ENCODE results near the gene TMEM200B.
A peak's percentile ranks its signal among the peaks of the same experiment; 100 is the strongest.
"Not testable (repeated sequence)": the region's sequence is repeated elsewhere in the genome, so short reads cannot be mapped to it uniquely, and the experiment has no call there.

The TMEM200B gene

GRCh38 chr1:29113413-29114117 is 10.1 kb downstream of the TMEM200B start:
- in situ Hi-C loops (cut with MboI; ENCODE audit: low sequenced_read_pairs): no loop called here
- DNase-seq (ENCODE audit: low spot score in 2 of 2): no peak
- Histone ChIP-seq H3K27me3 (ENCODE audit: low read depth) (no peaks in the 10 kb centered on the region), H3K4me1 (no peaks in the 10 kb centered on the region), H3K4me3 (no peak overlapping the region), H3K9me3 (no peaks in the 10 kb centered on the region), H3K36me3 (replicated peaks) (peaks cover 16% of the 10 kb centered on the region)

- in situ Hi-C loops (cut with MboI; ENCODE audit: low sequenced_read_pairs): no loop called here
- no peaks in the 10 kb centered on the region for H3K27me3 ChIP-seq (ENCODE audit: low read depth)
Observed at GRCh38 chr1:29112705-29113412, 10.8 kb downstream of the TMEM200B start.

GRCh38 chr1:29108041-29108440 is 15.7 kb downstream of the TMEM200B start:
- DNase-seq (ENCODE audit: low spot score in 2 of 2); H3K9me3 ChIP-seq; H3K27me3 ChIP-seq (ENCODE audit: low read depth); H3K4me3 ChIP-seq; in situ Hi-C loops (cut with MboI; ENCODE audit: low sequenced_read_pairs); H3K4me1 ChIP-seq; H3K36me3 ChIP-seq (replicated peaks): not testable (repeated sequence)

More at GRCh38 chr1:29112705-29113412, 10.8 kb downstream of the TMEM200B start:
- Histone ChIP-seq H3K4me1 (no peaks in the 10 kb centered on the region), H3K36me3 (replicated peaks) (peaks cover 10% of the 10 kb centered on the region), H3K4me3 (no peak overlapping the region), H3K9me3 (no peaks in the 10 kb centered on the region)
- DNase-seq (ENCODE audit: low spot score in 2 of 2): no peak

GRCh38 chr1:29105822-29106221 is 17.9 kb downstream of the TMEM200B start:
- in situ Hi-C loops (cut with MboI; ENCODE audit: low sequenced_read_pairs): no loop called here
- no peaks in the 10 kb centered on the region for H3K9me3 ChIP-seq
- DNase-seq (ENCODE audit: low spot score in 2 of 2): no peak
- peaks cover 5% of the 10 kb centered on the region for H3K36me3 ChIP-seq (replicated peaks)
- no peaks in the 10 kb centered on the region for H3K27me3 ChIP-seq (ENCODE audit: low read depth)
- no peaks in the 10 kb centered on the region for H3K4me1 ChIP-seq
- H3K4me3 ChIP-seq: no peak overlapping the region

- no peak for DNase-seq (ENCODE audit: low spot score in 2 of 2)
- H3K27me3 ChIP-seq (ENCODE audit: low read depth): no peaks in the 10 kb centered on the region
- no peaks in the 10 kb centered on the region for H3K9me3 ChIP-seq
- H3K36me3 ChIP-seq (replicated peaks): peaks cover 8% of the 10 kb centered on the region
- no peak overlapping the region for H3K4me3 ChIP-seq
- peaks cover 4% of the 10 kb centered on the region; the same call in 1 of the 2 replicates for H3K4me1 ChIP-seq
- in situ Hi-C loops (cut with MboI; ENCODE audit: low sequenced_read_pairs): no loop called here
Observed at GRCh38 chr1:29100487-29100886, 23.2 kb downstream of the TMEM200B start.

GRCh38 chr1:29099286-29099685 is 24.4 kb downstream of the TMEM200B start:
- H3K4me3 ChIP-seq: no peak overlapping the region
- peaks cover 4% of the 10 kb centered on the region; the same call in 1 of the 2 replicates for H3K4me1 ChIP-seq
- H3K9me3 ChIP-seq: no peaks in the 10 kb centered on the region
- no peaks in the 10 kb centered on the region for H3K27me3 ChIP-seq (ENCODE audit: low read depth)
- DNase-seq (ENCODE audit: low spot score in 2 of 2): no peak
- peaks cover 8% of the 10 kb centered on the region for H3K36me3 ChIP-seq (replicated peaks)
- in situ Hi-C loops (cut with MboI; ENCODE audit: low sequenced_read_pairs): no loop called here

- in situ Hi-C loops (cut with MboI; ENCODE audit: low sequenced_read_pairs): no loop called here
- no peak overlapping the region for H3K4me3 ChIP-seq
Observed at GRCh38 chr1:29096231-29096886, 27.3 kb downstream of the TMEM200B start.

GRCh38 chr1:29094954-29095353 is 28.7 kb downstream of the TMEM200B start:
- in situ Hi-C loops (cut with MboI; ENCODE audit: low sequenced_read_pairs): no loop called here
- peaks cover 15% of the 10 kb centered on the region for H3K36me3 ChIP-seq (replicated peaks)
- H3K4me3 ChIP-seq: no peak overlapping the region
- peaks cover 4% of the 10 kb centered on the region; the same call in 1 of the 2 replicates for H3K4me1 ChIP-seq
- H3K27me3 ChIP-seq (ENCODE audit: low read depth): no peaks in the 10 kb centered on the region
- no peak for DNase-seq (ENCODE audit: low spot score in 2 of 2)
- no peaks in the 10 kb centered on the region for H3K9me3 ChIP-seq

More at GRCh38 chr1:29096231-29096886, 27.3 kb downstream of the TMEM200B start:
- H3K4me1 ChIP-seq: peaks cover 4% of the 10 kb centered on the region; the same call in 1 of the 2 replicates
- no peaks in the 10 kb centered on the region for H3K27me3 ChIP-seq (ENCODE audit: low read depth)
- DNase-seq (ENCODE audit: low spot score in 2 of 2): no peak
- H3K9me3 ChIP-seq: no peaks in the 10 kb centered on the region
- H3K36me3 ChIP-seq (replicated peaks): peaks cover 16% of the 10 kb centered on the region

GRCh38 chr1:29094433-29094832 is 29.3 kb downstream of the TMEM200B start:
- no peak for DNase-seq (ENCODE audit: low spot score in 2 of 2)
- in situ Hi-C loops (cut with MboI; ENCODE audit: low sequenced_read_pairs): no loop called here
- no peak overlapping the region for H3K4me3 ChIP-seq
- no peaks in the 10 kb centered on the region for H3K27me3 ChIP-seq (ENCODE audit: low read depth)
- H3K36me3 ChIP-seq (replicated peaks): peaks cover 10% of the 10 kb centered on the region
- peaks cover under 1% of the 10 kb centered on the region; the same call in 1 of the 2 replicates for H3K4me1 ChIP-seq
- H3K9me3 ChIP-seq: no peaks in the 10 kb centered on the region

GRCh38 chr1:29092704-29093103 is 31.0 kb downstream of the TMEM200B start:
- H3K27me3 ChIP-seq (ENCODE audit: low read depth); H3K4me3 ChIP-seq; H3K9me3 ChIP-seq; H3K4me1 ChIP-seq; DNase-seq (ENCODE audit: low spot score in 2 of 2); H3K36me3 ChIP-seq (replicated peaks); in situ Hi-C loops (cut with MboI; ENCODE audit: low sequenced_read_pairs): not testable (repeated sequence)

GRCh38 chr1:29090937-29091618 is 32.6 kb downstream of the TMEM200B start:
- in situ Hi-C loops (cut with MboI; ENCODE audit: low sequenced_read_pairs): no loop called here
- no peaks in the 10 kb centered on the region for H3K4me1 ChIP-seq
- no peaks in the 10 kb centered on the region for H3K27me3 ChIP-seq (ENCODE audit: low read depth)
- H3K4me3 ChIP-seq: no peak overlapping the region
- no peak for DNase-seq (ENCODE audit: low spot score in 2 of 2)
- no peaks in the 10 kb centered on the region for H3K9me3 ChIP-seq
- peaks cover 8% of the 10 kb centered on the region; the same call in 1 of the 2 replicates for H3K36me3 ChIP-seq (replicated peaks)

- Histone ChIP-seq H3K4me1 (peaks cover 21% of the 10 kb centered on the region), H3K36me3 (replicated peaks) (no peaks in the 10 kb centered on the region), H3K9me3 (no peaks in the 10 kb centered on the region), H3K4me3 (no peak overlapping the region), H3K27me3 (ENCODE audit: low read depth) (no peaks in the 10 kb centered on the region)
- in situ Hi-C loops (cut with MboI; ENCODE audit: low sequenced_read_pairs): no loop called here
- no peak for DNase-seq (ENCODE audit: low spot score in 2 of 2)
Observed at GRCh38 chr1:29084196-29084521, 39.5 kb downstream of the TMEM200B start.

GRCh38 chr1:29083317-29084195 is 40.1 kb downstream of the TMEM200B start:
- Histone ChIP-seq H3K4me1 (peaks cover 21% of the 10 kb centered on the region), H3K36me3 (replicated peaks) (no peaks in the 10 kb centered on the region), H3K9me3 (no peaks in the 10 kb centered on the region), H3K4me3 (no peak overlapping the region), H3K27me3 (ENCODE audit: low read depth) (no peaks in the 10 kb centered on the region)
- in situ Hi-C loops (cut with MboI; ENCODE audit: low sequenced_read_pairs): no loop called here
- peak in 1 of 2 experiments; percentile 70 for DNase-seq (ENCODE audit: low spot score in 2 of 2)
